NCI-H345 (cell line): ENCODE measurements around the gene SESTD1.
"Not testable (repeated sequence)": the region's sequence is repeated elsewhere in the genome, so short reads cannot be mapped to it uniquely, and the experiment has no call there.

Source experiments
- DNase-seq: peaks from one replicate; lab custom pipeline; 2025; lab: John Stamatoyannopoulos, UW

Gene SESTD1

DNA sequence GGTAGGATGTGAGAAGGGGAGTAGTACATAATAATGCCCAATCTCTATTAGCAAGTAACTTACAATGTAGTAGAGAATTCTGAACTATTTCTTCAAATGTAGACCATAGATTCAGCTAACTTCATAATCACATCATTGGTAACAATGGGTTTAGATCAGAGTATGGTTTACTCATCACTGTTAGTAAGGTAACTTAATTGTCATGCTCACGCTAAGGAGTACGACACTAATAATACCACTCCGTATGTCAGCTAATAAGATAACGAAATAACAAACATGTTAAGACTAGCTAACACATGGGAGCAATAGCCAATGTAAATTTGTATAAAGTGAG is 158.3 kb downstream of the SESTD1 start:
- no peak for DNase-seq

DNA sequence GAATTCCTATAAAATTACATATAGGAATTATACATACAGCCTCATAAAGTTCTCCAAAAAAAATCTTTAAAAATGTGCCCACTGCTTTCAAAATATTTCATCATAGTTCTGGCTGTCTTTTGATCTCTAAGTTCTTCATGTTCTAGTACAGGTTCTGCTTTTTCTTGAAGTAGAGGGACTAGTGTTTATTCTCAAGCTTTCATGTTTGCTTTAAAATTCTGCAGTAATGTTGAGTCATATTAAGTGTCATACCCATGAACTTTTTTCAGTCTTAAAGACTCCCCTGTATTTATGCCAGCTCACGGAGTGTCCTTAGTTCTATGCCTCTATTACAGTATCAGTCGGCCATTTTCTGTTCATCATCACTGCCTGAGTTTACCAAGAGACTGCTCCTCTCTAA is 159.9 kb downstream of the SESTD1 start:
- no peak for DNase-seq

DNA sequence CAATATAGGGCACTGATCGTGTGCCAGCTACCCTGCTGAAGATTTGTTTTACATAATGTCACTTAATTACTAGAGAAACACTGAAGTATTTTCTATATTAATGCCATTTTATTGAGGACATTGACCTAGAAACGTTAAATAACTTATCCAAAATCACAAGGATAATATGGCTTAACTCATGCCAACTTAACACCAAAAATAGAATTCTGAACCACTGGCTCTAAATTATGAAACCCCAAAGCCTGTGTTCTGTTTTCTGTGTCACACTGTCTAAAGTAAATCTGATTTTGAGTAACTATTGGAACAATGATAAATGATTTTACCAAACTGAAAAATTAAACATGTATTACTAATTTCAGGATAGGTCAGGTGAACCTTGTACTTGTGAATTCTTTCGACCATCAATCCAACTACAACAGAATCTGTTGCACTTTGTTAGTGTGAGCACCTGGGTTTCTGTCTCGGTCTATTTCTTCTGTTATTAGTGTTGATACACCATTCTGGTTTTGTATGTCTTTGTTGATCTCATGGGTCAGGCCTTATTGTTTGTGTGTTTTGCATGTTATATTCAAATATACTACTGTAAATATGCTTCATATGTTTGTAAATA is 166.4 kb downstream of the SESTD1 start:
- DNase-seq = no peak

DNA sequence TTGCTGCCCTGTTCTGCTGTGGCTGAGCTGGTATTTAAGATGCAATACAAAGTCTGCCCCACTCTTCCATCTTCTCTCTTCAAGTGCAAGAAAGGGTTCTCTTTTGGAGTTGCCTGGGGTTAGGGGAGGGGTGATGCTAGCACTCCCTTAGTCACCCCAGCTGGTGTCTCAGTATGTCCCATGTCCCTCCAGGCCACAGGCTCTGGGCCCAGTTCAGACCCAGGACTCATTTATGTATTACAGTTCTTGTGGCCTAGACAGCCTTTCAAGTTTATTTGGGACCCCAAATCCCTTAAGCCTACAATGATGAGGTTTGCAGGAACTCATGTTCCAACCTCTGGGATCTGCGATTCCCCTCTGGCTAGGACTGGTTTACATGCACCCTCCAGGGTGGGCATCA is 167.5 kb downstream of the SESTD1 start:
- no peak for DNase-seq

DNA sequence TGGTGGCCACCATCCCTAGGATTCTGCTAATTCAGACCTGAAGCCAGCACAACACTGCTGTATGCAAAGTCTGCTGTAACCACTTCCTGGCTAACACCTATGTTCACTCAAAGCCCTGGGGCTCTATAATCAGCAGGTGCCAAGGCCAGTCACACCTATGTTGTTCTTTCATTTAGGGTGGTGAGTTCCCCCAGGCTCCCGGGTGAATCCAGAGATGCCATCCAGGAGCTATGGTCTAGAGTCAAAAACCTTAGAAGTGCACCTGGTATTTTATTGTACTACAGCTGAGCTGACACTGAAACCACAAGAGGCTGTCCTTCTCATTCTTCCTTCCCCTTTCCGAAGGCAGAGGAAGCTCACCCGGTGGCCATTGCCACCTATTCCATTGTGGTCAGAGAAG is 168.5 kb downstream of the SESTD1 start:
- DNase-seq = peak; percentile 73

DNA sequence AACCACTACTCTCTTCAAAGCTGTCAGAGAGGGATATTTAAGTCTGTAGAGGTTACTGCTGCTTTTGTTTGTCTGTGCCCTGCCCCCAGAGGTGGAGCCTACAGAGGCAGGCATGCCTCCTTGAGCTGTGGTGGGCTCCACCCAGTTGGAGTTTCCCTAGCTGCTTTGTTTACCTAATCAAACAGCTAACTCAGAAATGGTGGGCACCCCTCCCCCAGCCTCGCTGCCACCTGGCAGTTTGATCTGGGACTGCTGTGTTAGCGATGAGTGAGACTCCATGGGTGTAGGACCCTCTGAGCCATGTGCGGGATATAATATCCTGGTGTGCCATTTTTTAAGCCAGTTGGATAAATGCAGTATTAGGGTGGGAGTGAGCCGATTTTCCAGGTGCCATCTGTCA is 171.7 kb downstream of the SESTD1 start:
- DNase-seq = not testable (repeated sequence)

DNA sequence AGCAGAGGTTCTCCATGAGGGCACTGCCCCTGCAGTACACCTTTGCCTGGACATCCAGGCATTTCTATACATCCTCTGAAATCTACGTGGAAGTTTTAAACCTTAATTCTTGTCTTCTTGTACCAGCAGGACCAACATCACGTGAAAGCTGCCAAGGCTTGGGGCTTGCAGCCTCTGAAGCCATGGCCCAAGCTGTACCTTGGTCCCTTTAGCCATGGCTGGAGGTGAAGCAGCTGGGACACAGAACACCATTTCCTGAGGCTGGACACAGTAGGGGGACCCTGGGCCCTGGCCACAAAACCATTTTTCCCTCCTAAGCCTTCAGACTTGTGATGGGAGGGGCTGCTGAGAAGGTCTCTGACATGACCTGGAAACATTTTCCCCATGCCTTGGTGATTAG is 181.9 kb downstream of the SESTD1 start:
- DNase-seq = no peak

DNA sequence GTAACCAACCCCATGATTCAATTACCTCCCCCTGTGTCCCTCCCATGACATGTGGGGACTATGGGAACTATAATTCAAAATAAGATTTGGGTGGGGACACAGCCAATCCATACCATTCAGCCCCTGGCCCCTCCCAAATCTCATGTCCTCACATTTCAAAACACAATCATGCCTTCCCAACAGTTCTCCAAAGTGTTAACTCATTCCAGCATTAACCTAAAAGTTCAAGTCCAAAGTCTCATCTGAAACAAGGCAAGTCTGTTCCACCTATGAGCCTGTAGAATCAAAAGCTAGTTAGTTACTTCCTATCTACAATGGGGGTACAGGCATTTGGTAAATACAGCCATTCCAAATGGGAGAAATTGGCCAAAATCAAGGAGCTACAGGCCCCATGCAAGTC is 182.7 kb downstream of the SESTD1 start:
- no peak for DNase-seq

DNA sequence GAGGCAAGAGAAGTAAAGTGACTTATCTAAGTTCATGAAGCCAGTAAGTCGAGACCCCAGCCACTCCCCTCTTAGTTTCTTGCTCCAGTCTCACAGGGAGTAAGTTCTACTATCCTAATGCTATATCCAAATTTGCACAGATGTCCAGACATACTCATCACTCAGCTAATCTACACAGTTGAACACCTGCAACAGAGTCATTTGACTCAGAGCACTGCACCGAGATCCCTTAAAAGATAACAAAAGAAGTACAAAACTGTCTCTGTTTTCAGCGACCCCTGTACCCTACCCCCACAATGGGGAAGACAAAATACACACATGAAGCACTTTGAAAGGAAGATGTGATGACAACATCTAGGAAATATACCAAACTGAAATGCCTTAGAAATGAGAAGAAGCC is 192.1 kb downstream of the SESTD1 start:
- no peak for DNase-seq

DNA sequence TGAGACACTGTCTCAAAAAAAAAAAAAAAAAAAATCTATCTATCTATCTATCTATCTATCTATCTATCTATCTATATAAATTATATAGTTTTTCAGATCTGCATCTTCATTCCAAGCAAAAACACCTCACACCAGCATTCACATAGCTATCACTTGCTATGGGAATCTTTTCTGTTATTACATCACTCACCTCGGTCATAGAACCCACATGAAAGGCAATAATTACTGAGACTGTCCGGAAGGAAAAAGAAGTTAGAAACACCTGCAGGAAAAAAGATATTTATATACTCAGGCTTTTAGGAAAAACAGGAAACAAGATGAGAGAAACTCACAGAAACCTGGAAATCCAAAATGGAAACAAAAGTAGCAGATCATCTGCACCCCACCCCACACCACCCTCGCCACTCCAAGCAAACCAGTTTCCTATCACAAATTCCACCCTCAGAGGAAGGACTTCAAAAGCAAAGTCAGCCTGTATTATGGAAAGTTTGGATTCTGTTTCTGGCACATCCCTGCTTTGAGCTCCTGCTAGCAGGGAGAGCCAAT is 192.7 kb downstream of the SESTD1 start:
- no peak for DNase-seq

DNA sequence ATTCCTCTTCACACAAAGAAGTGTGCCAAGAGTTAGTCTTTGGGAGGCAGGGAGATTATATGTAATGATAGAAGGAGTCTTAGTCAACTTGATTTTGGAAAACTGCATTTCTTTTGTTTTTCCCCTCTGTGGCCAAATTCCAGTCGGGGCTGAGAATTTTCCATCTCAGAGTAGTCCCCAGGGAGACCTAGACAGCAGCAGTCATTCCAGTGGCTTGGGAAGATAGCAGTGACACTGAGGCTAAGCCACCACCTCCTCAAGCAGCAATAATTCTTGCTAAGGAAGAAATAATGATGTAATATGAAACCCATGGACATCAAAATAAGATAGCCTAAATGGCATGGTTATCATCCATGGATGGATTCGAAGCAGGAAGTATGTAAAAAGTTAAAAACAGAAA is 193.7 kb downstream of the SESTD1 start:
- no peak for DNase-seq

DNA sequence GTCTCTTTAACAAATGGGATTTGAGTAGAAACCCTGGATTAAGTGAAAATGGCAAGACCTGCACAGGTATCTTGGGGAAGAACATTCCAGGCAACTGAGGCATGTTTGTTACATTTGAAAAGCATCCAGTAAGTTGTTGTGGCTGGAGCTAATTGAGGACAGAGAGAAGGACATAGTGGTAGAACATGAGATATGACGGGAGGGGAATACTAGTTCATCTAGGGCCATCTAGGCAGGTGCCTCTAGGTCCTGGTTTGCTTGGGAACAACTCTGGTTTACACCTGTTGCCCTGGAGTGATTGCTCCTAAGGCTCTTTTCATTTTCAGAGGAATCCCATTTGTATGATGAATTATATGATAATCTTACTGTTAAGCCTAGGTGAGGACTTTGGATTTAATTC is 194.9 kb downstream of the SESTD1 start:
- no peak for DNase-seq

DNA sequence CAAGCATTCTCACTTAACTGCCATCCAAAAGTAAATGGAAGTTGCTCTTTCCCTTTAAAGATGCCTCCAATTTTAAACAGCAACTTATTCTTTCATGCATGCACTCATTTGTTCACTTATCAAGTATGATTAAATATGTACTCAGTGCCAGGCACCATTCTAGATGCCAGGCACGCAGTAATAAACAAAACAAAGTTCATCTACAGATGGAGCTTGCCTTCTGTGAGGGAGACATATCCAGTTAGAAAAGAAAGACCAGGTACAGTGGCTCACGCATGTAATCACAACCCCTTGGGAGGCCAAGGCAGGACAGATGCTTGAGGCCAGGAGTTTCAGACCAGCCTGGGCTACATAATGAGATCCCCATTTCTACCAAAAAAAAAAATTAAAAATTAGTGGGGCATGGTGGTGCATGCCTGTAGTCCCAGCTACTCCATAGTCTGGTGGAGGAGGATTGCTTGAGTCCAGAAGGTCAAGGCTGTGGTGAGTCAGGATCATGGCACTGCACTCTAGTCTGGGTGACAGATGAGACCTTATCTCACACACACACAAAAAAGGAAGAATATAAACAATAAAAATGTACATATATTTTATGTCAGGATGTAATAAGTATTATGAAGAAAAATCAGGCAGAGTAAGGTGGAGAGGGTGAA is 195.5 kb downstream of the SESTD1 start:
- DNase-seq = no peak

DNA sequence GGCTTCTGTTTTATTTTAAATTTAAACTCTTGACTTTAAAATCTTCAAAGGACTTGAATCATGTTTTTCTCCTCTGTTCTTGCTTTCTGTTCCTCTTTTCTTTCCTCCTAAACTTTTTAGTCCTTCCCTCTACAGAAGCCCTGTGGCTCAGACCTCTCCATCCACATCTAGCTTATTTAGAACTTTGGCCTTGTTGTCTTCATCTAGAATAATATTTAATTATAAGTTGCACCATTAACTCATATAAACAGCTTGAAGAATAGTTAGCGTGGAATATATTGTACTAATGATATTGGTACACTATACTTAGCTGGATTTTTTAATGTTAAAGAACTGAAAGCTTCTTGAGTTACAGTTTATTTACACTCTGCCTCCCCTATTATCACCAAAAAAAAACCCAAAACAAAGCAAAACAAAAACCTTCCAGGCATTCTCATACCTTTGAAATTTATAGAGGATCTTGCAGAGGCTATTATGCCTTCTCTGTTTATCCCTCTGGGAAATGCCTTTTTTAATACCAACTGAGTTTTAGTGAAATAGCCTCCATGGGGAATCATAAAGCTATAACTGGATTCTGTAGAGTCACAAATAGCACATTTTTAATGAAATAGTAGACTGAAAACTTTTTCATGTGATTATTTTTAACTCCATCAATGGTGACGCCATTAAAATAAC is 205.5 kb downstream of the SESTD1 start:
- DNase-seq = no peak

DNA sequence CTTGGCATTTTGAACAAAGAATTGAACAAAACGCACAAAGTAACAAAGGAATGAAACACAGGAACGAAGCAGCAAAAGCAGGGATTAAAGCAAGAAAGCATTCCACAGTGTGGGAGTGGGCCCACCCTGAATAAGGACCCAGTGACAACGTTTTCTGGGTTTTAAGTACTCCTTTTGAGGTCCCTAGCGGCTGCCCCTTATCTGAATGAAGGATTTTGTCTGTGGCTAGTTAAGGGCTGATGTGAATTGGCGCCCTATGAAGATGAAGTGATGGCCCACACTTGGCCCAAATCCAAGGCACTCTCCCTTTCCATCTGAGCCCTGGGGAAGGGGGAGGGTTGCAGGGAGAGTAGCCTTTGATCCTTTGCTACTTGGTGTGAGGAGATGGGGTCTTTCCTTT is 206.9 kb downstream of the SESTD1 start:
- DNase-seq = no peak

DNA sequence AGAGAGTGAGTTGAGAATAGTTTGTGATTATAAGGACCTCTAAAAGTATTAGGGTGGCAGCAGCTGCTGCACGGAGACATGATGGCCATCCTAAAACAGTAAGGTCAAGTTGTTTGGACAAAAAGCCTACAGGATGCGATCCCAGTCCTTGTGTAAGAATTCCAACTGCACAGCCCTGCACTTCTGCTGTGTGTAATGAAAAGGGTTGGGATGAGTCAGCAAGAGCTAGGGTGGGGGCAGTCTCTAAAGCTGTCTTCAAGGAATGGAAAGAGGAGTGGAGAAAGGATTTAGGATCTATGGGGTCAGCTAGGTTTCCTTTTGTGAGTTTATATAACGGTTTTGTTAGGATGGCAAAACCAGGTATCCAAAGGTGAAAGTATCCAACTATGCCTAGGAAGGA is 211.1 kb downstream of the SESTD1 start:
- DNase-seq = not testable (repeated sequence)
